ENCODE measurements around the gene MLLT1. TPM values are rescaled to one million over a fixed set of nuclear protein-coding genes. Genes with fewer than 3 reads are reported as not detected.

Gene MLLT1
- polyA plus RNA-seq, 1 experiment: 12.3 TPM

GRCh38 chr19:6258812-6259311 is 20.9 kb downstream of the MLLT1 start:
- Histone ChIP-seq H3K27me3 (ENCODE audit: control insufficient read depth, insufficient read depth, low read length) (no peaks in the 10 kb centered on the region), H3K9me3 (ENCODE audit: control insufficient read depth, insufficient read depth, low read length) (peaks cover 3% of the 10 kb centered on the region; the same call in 1 of the 2 replicates), H3K27ac (ENCODE audit: low read depth, low read length) (no peak overlapping the region), H3K4me3 (ENCODE audit: low read depth, low read length) (no peak overlapping the region)
- no peak for DNase-seq (ENCODE audit: low read depth, low spot score)
- TF ChIP-seq CTCF (IDR thresholded peaks at IDR 0.05; ENCODE audit: low read depth, low read length): no peak
- ChIA-PET POLR2A (no interaction called here), CTCF (interaction anchor here (0.7 to 4.1 kb wide), 2 partner anchors 10 to 40 kb away, joined by 3 to 14 read pairs; no protein-coding TSS in a partner anchor)

GRCh38 chr19:6253954-6254733 is 25.6 kb downstream of the MLLT1 start:
- ChIA-PET POLR2A (no interaction called here), CTCF (no interaction called here)
- no peak overlapping the region for H3K4me3 ChIP-seq (ENCODE audit: low read depth, low read length)
- no peaks in the 10 kb centered on the region for H3K27me3 ChIP-seq (ENCODE audit: control insufficient read depth, insufficient read depth, low read length)
- no peak for TF ChIP-seq CTCF (IDR thresholded peaks at IDR 0.05; ENCODE audit: low read depth, low read length)
- no peak overlapping the region for H3K27ac ChIP-seq (ENCODE audit: low read depth, low read length)
- no peak for DNase-seq (ENCODE audit: low read depth, low spot score)
- no peaks in the 10 kb centered on the region for H3K9me3 ChIP-seq (ENCODE audit: control insufficient read depth, insufficient read depth, low read length)

GRCh38 chr19:6252066-6252465 is 27.7 kb downstream of the MLLT1 start:
- Histone ChIP-seq H3K27me3 (ENCODE audit: control insufficient read depth, insufficient read depth, low read length) (no peaks in the 10 kb centered on the region), H3K4me3 (ENCODE audit: low read depth, low read length) (no peak overlapping the region), H3K27ac (ENCODE audit: low read depth, low read length) (no peak overlapping the region), H3K9me3 (ENCODE audit: control insufficient read depth, insufficient read depth, low read length) (no peaks in the 10 kb centered on the region; the same call in 1 of the 2 replicates)
- ChIA-PET CTCF (interaction anchor here (0.6 to 0.8 kb wide), 4 partner anchors 18 to 1462 kb away, joined by 3 to 6 read pairs (median 5); no protein-coding TSS in a partner anchor), POLR2A (interaction anchor here (0.7 kb wide), 1 partner anchor 26 kb away, joined by 3 read pairs; no protein-coding TSS in a partner anchor)
- no peak for TF ChIP-seq CTCF (IDR thresholded peaks at IDR 0.05; ENCODE audit: low read depth, low read length)
- DNase-seq (ENCODE audit: low read depth, low spot score): no peak

GRCh38 chr19:6250909-6251308 is 28.9 kb downstream of the MLLT1 start:
- CTCF ChIA-PET: no interaction called here
- Histone ChIP-seq H3K4me3 (ENCODE audit: low read depth, low read length) (no peak overlapping the region), H3K27me3 (ENCODE audit: control insufficient read depth, insufficient read depth, low read length) (no peaks in the 10 kb centered on the region), H3K27ac (ENCODE audit: low read depth, low read length) (no peak overlapping the region), H3K9me3 (ENCODE audit: control insufficient read depth, insufficient read depth, low read length) (peaks cover 5% of the 10 kb centered on the region)
- TF ChIP-seq CTCF (IDR thresholded peaks at IDR 0.05; ENCODE audit: low read depth, low read length): no peak
- POLR2A ChIA-PET: no interaction called here
- no peak for DNase-seq (ENCODE audit: low read depth, low spot score)

GRCh38 chr19:6250024-6250615 is 29.7 kb downstream of the MLLT1 start:
- no peak for DNase-seq (ENCODE audit: low read depth, low spot score)
- CTCF ChIA-PET: interaction anchor here (1.8 kb wide), 1 partner anchor 32 kb away, joined by 7 read pairs; no protein-coding TSS in a partner anchor
- POLR2A ChIA-PET: no interaction called here
- Histone ChIP-seq H3K27ac (ENCODE audit: low read depth, low read length) (peak overlapping the region; percentile 48), H3K4me3 (ENCODE audit: low read depth, low read length) (no peak overlapping the region), H3K27me3 (ENCODE audit: control insufficient read depth, insufficient read depth, low read length) (no peaks in the 10 kb centered on the region), H3K9me3 (ENCODE audit: control insufficient read depth, insufficient read depth, low read length) (peaks cover 5% of the 10 kb centered on the region)
- no peak for TF ChIP-seq CTCF (IDR thresholded peaks at IDR 0.05; ENCODE audit: low read depth, low read length)

All from AG04450 (cell line).